K562 (cell line): ENCODE results near the gene TMEM217. TPM values are rescaled to one million over a fixed set of nuclear protein-coding genes. Genes with fewer than 3 reads are reported as not detected.
A peak's percentile ranks its signal among the peaks of the same experiment; 100 is the strongest.

Experiments used
- BRD4 ChIP-seq: fragments of 200-600 bp; sonication (generic); IDR thresholded peaks from 2 replicates; pipeline ENCODE4 v1.6.1; 2017; ENCODE audit warnings: inconsistent platforms
- DDX20 ChIP-seq: fragments of 450-650 bp; IDR thresholded peaks from 2 replicates; pipeline ENCODE4 v1.6.1; 2016; ENCODE audit warnings: missing genetic modification characterization, low read depth, mild to moderate bottlenecking, missing compliant biosample characterization, moderate library complexity
- EWSR1 ChIP-seq: fragments of 450-650 bp; IDR thresholded peaks from 2 replicates; pipeline ENCODE4 v1.6.1; 2018; ENCODE audit warnings: borderline replicate concordance, mild to moderate bottlenecking, low read depth, moderate library complexity; ENCODE audit not compliant: partially characterized antibody
- FOSL1 ChIP-seq: fragments of 200-800 bp; sonication (Bioruptor generic); conservative IDR thresholded peaks from 2 replicates; pipeline ENCODE4 v1.6.1; 2016; ENCODE audit warnings: missing genetic modification characterization, missing compliant biosample characterization
- FOXK1 ChIP-seq: sonication (generic); formaldehyde crosslinking; IDR thresholded peaks from 2 replicates; pipeline ENCODE4 v1.8.0; 2022; ENCODE audit warnings: missing genetic modification reagents, mild to moderate bottlenecking, borderline replicate concordance
- HCFC1 ChIP-seq: IDR thresholded peaks from 2 replicates; pipeline ENCODE4 v1.6.1; 2012; ENCODE audit warnings: low read depth, low read length, improper control_type of control experiment
- MCM3 ChIP-seq: fragments of 450-650 bp; IDR thresholded peaks from 2 replicates; pipeline ENCODE4 v1.6.1; 2016
- MTA1 ChIP-seq: fragments of 450-650 bp; IDR thresholded peaks from 2 replicates; pipeline ENCODE4 v1.6.1; 2017; ENCODE audit warnings: borderline replicate concordance
- NBN ChIP-seq: fragments of 450-650 bp; IDR thresholded peaks from 2 replicates; pipeline ENCODE4 v1.6.1; 2016; ENCODE audit warnings: low read depth, mild to moderate bottlenecking
- RBM22 ChIP-seq: fragments of 200-400 bp; formaldehyde crosslinking; IDR thresholded peaks from 2 replicates; pipeline ENCODE4 v1.6.1; 2018; ENCODE audit warnings: low read length, low read depth; ENCODE audit not compliant: poor library complexity, severe bottlenecking
- ZNF436 ChIP-seq: fragments of 250-450, 450-650 bp; sonication (Bioruptor Pico); formaldehyde crosslinking; IDR thresholded peaks from 2 replicates; pipeline ENCODE4 v1.7.0; 2020; ENCODE audit warnings: mild to moderate bottlenecking
- polyA plus RNA-seq, 8 experiments: library from polyadenylated mRNA; depleted of rRNA in 4 of 8; stranded (reverse) in 5 of 8; unstranded in 3 of 8; fragments of >200 nt; fragmentation: Nextera tagmentation in 2 of 8; fragmentation: Illumina TruSeq in 1 of 8; extraction: Ambion mirVana in 2 of 8; extraction: Trizol in 1 of 8; gene quantifications; 2 replicates each; pipeline versions ENCODE4 v1.2.1 to v1.2.3, GENCODE V29; 2011 to 2014; ENCODE audit warnings: inconsistent platforms in 1 of 8, missing spikeins in 1 of 8
- total RNA-seq, 7 experiments: library from RNA; depleted of rRNA in 6 of 7; stranded (reverse); fragments of >200 nt in 6 of 7; fragmentation: Illumina TruSeq in 2 of 7; extraction: Trizol in 2 of 7; gene quantifications; 2 replicates each; pipeline versions ENCODE4 v1.2.1 to v1.2.3, GENCODE V29; 2011 to 2021; ENCODE audit warnings: low replicate concordance in 1 of 7
- TF ChIP-seq, protein P1 (sequence below): sonication (generic); formaldehyde crosslinking; IDR thresholded peaks from 2 replicates; pipeline ENCODE4 v1.8.1; 2023; ENCODE audit warnings: mild to moderate bottlenecking, missing genetic modification reagents
- TF ChIP-seq, protein P2 (sequence below): fragments of 200-600 bp; sonication (generic); IDR thresholded peaks from one replicate; pipeline ENCODE4 v1.6.1; 2012; ENCODE audit warnings: mild to moderate bottlenecking, low read depth, low read length, inconsistent platforms

TMEM217 gene
- total and polyA plus RNA-seq, 9 of the 15 experiments (the other 6 are each of a cell fraction or from before 2014, with no cell fraction given) = 1.3 to 8.0 (median 1.9) TPM

DNA sequence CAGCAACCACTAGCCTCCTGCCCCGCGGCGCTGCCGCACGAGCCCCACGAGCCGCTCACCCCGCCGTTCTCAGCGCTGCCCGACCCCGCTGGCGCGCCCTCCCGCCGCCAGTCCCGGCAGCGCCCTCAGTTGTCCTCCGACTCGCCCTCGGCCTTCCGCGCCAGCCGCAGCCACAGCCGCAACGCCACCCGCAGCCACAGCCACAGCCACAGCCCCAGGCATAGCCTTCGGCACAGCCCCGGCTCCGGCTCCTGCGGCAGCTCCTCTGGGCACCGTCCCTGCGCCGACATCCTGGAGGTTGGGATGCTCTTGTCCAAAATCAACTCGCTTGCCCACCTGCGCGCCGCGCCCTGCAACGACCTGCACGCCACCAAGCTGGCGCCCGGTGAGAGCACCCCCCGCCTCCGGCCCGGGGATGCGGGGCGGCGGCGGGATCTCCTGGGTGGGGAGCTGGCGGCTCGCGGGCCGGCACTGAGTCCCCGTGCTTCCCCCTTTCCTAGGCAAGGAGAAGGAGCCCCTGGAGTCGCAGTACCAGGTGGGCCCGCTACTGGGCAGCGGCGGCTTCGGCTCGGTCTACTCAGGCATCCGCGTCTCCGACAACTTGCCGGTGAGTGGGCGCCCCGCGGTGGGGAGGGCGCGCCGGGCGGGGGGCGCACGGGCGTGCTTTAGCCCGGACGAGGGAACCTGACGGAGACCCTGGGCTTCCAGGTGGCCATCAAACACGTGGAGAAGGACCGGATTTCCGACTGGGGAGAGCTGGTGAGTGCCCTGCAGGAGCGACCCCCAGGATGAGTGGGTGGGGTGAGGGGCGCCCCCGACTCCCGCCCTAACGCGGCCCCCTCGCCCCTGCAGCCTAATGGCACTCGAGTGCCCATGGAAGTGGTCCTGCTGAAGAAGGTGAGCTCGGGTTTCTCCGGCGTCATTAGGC, 87.4 kb downstream of the TMEM217 start (continued):
- 0 out of 2 replicates have a peak, but pooled peaks have one; percentile 68 for TF ChIP-seq FOXK1 (CRISPR knock-in tag)
- no peak for TF ChIP-seq ZNF436
- TF ChIP-seq RBM22 = no peak
- TF ChIP-seq MTA1 = no peak
- TF ChIP-seq DDX20 (tag) = no peak
- TF ChIP-seq, protein P1, sequence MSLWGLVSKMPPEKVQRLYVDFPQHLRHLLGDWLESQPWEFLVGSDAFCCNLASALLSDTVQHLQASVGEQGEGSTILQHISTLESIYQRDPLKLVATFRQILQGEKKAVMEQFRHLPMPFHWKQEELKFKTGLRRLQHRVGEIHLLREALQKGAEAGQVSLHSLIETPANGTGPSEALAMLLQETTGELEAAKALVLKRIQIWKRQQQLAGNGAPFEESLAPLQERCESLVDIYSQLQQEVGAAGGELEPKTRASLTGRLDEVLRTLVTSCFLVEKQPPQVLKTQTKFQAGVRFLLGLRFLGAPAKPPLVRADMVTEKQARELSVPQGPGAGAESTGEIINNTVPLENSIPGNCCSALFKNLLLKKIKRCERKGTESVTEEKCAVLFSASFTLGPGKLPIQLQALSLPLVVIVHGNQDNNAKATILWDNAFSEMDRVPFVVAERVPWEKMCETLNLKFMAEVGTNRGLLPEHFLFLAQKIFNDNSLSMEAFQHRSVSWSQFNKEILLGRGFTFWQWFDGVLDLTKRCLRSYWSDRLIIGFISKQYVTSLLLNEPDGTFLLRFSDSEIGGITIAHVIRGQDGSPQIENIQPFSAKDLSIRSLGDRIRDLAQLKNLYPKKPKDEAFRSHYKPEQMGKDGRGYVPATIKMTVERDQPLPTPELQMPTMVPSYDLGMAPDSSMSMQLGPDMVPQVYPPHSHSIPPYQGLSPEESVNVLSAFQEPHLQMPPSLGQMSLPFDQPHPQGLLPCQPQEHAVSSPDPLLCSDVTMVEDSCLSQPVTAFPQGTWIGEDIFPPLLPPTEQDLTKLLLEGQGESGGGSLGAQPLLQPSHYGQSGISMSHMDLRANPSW (CRISPR knock-in tag) = no peak
- TF ChIP-seq HCFC1 = no peak; the same call in 1 of the 2 replicates
- no peak for TF ChIP-seq MCM3
- TF ChIP-seq, protein P2, sequence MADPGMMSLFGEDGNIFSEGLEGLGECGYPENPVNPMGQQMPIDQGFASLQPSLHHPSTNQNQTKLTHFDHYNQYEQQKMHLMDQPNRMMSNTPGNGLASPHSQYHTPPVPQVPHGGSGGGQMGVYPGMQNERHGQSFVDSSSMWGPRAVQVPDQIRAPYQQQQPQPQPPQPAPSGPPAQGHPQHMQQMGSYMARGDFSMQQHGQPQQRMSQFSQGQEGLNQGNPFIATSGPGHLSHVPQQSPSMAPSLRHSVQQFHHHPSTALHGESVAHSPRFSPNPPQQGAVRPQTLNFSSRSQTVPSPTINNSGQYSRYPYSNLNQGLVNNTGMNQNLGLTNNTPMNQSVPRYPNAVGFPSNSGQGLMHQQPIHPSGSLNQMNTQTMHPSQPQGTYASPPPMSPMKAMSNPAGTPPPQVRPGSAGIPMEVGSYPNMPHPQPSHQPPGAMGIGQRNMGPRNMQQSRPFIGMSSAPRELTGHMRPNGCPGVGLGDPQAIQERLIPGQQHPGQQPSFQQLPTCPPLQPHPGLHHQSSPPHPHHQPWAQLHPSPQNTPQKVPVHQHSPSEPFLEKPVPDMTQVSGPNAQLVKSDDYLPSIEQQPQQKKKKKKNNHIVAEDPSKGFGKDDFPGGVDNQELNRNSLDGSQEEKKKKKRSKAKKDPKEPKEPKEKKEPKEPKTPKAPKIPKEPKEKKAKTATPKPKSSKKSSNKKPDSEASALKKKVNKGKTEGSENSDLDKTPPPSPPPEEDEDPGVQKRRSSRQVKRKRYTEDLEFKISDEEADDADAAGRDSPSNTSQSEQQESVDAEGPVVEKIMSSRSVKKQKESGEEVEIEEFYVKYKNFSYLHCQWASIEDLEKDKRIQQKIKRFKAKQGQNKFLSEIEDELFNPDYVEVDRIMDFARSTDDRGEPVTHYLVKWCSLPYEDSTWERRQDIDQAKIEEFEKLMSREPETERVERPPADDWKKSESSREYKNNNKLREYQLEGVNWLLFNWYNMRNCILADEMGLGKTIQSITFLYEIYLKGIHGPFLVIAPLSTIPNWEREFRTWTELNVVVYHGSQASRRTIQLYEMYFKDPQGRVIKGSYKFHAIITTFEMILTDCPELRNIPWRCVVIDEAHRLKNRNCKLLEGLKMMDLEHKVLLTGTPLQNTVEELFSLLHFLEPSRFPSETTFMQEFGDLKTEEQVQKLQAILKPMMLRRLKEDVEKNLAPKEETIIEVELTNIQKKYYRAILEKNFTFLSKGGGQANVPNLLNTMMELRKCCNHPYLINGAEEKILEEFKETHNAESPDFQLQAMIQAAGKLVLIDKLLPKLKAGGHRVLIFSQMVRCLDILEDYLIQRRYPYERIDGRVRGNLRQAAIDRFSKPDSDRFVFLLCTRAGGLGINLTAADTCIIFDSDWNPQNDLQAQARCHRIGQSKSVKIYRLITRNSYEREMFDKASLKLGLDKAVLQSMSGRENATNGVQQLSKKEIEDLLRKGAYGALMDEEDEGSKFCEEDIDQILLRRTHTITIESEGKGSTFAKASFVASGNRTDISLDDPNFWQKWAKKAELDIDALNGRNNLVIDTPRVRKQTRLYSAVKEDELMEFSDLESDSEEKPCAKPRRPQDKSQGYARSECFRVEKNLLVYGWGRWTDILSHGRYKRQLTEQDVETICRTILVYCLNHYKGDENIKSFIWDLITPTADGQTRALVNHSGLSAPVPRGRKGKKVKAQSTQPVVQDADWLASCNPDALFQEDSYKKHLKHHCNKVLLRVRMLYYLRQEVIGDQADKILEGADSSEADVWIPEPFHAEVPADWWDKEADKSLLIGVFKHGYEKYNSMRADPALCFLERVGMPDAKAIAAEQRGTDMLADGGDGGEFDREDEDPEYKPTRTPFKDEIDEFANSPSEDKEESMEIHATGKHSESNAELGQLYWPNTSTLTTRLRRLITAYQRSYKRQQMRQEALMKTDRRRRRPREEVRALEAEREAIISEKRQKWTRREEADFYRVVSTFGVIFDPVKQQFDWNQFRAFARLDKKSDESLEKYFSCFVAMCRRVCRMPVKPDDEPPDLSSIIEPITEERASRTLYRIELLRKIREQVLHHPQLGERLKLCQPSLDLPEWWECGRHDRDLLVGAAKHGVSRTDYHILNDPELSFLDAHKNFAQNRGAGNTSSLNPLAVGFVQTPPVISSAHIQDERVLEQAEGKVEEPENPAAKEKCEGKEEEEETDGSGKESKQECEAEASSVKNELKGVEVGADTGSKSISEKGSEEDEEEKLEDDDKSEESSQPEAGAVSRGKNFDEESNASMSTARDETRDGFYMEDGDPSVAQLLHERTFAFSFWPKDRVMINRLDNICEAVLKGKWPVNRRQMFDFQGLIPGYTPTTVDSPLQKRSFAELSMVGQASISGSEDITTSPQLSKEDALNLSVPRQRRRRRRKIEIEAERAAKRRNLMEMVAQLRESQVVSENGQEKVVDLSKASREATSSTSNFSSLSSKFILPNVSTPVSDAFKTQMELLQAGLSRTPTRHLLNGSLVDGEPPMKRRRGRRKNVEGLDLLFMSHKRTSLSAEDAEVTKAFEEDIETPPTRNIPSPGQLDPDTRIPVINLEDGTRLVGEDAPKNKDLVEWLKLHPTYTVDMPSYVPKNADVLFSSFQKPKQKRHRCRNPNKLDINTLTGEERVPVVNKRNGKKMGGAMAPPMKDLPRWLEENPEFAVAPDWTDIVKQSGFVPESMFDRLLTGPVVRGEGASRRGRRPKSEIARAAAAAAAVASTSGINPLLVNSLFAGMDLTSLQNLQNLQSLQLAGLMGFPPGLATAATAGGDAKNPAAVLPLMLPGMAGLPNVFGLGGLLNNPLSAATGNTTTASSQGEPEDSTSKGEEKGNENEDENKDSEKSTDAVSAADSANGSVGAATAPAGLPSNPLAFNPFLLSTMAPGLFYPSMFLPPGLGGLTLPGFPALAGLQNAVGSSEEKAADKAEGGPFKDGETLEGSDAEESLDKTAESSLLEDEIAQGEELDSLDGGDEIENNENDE = peak; percentile 40
- no peak for TF ChIP-seq FOSL1
- TF ChIP-seq EWSR1 = no peak
- TF ChIP-seq NBN = no peak
- no peak for TF ChIP-seq BRD4
